Liver (tissue), 9 donors: Measurements from ENCODE around the gene COL4A3. TPM values are rescaled to one million over a fixed set of nuclear protein-coding genes. Genes with fewer than 3 reads are reported as not detected.

Experiments used
- DNase-seq: peaks from one replicate; pipeline ENCODE4 v3.0.0-alpha.2; 2017; ENCODE audit warnings: low spot score
- H3K27ac ChIP-seq, 2 donors: one replicate each; pipeline ENCODE4 v1.7.0; 2013; ENCODE audit warnings: inconsistent platforms in 2 of 2, low read length in 2 of 2, control low read depth in 1 of 2, low read depth in 1 of 2, mild to moderate bottlenecking in 1 of 2
- H3K27me3 ChIP-seq, 4 donors: one replicate each; pipeline versions ENCODE4 v1.6.1 to v1.7.0; 2013; ENCODE audit warnings: low read length in 3 of 4, inconsistent platforms in 1 of 4, mild to moderate bottlenecking in 1 of 4, moderate library complexity in 1 of 4; ENCODE audit not compliant: control insufficient read depth in 4 of 4, insufficient read depth in 4 of 4
- H3K36me3 ChIP-seq, 4 donors: one replicate each; pipeline versions ENCODE4 v1.6.1 to v1.7.0; 2013; ENCODE audit warnings: low read length in 3 of 4, mild to moderate bottlenecking in 3 of 4, low read depth in 1 of 4, moderate library complexity in 1 of 4; ENCODE audit not compliant: control insufficient read depth in 4 of 4, insufficient read depth in 3 of 4
- H3K4me1 ChIP-seq, 4 donors: one replicate each; pipeline versions ENCODE4 v1.6.1 to v1.7.0; 2013; ENCODE audit warnings: low read length in 3 of 4, mild to moderate bottlenecking in 3 of 4, moderate library complexity in 1 of 4; ENCODE audit not compliant: control insufficient read depth in 4 of 4, insufficient read depth in 4 of 4
- H3K4me3 ChIP-seq, 3 donors: one replicate each; pipeline versions ENCODE4 v1.6.1 to v1.7.0; 2013; ENCODE audit warnings: low read length in 3 of 3, control low read depth in 1 of 3, low read depth in 1 of 3, mild to moderate bottlenecking in 1 of 3
- H3K9ac ChIP-seq, 2 donors: one replicate each; pipeline ENCODE4 v1.7.0; 2013; ENCODE audit warnings: low read length in 2 of 2, mild to moderate bottlenecking in 2 of 2, moderate library complexity in 2 of 2, control low read depth in 1 of 2, low read depth in 1 of 2
- H3K9me3 ChIP-seq, 4 donors: one replicate each; pipeline versions ENCODE4 v1.6.1 to v1.7.0; 2013; ENCODE audit warnings: low read length in 3 of 4; ENCODE audit not compliant: control insufficient read depth in 4 of 4
- EGR1 ChIP-seq, 2 donors: IDR thresholded peaks; 2 replicates each; pipeline ENCODE4 v1.6.1; 2016 to 2018; ENCODE audit warnings: antibody characterized with exemption in 2 of 2, low read depth in 2 of 2
- FOXA1 ChIP-seq: IDR thresholded peaks from 2 replicates; pipeline ENCODE4 v1.6.1; 2016; ENCODE audit warnings: antibody characterized with exemption
- FOXA2 ChIP-seq: IDR thresholded peaks from 2 replicates; pipeline ENCODE4 v1.6.1; 2016; ENCODE audit warnings: antibody characterized with exemption
- GABPA ChIP-seq, 2 donors: IDR thresholded peaks in 1 of 2; conservative IDR thresholded peaks in 1 of 2; 2 replicates each; pipeline ENCODE4 v1.6.1; 2016; ENCODE audit warnings: antibody characterized with exemption in 2 of 2, mild to moderate bottlenecking in 1 of 2, moderate library complexity in 1 of 2
- HNF4A ChIP-seq, 2 donors: conservative IDR thresholded peaks; 2 replicates each; pipeline ENCODE4 v1.6.1; 2016; ENCODE audit warnings: antibody characterized with exemption in 2 of 2, mild to moderate bottlenecking in 2 of 2
- HNF4G ChIP-seq: IDR thresholded peaks from 2 replicates; pipeline ENCODE4 v1.6.1; 2016; ENCODE audit warnings: antibody characterized with exemption
- NR2F2 ChIP-seq: IDR thresholded peaks from 2 replicates; pipeline ENCODE4 v1.6.1; 2016; ENCODE audit warnings: antibody characterized with exemption
- RXRA ChIP-seq, 2 donors: IDR thresholded peaks; 2 replicates each; pipeline ENCODE4 v1.6.1; 2017 to 2018; ENCODE audit warnings: antibody characterized with exemption in 2 of 2, mild to moderate bottlenecking in 1 of 2
- SP1 ChIP-seq: IDR thresholded peaks from 2 replicates; pipeline ENCODE4 v1.6.1; 2018; ENCODE audit warnings: antibody characterized with exemption, mild to moderate bottlenecking
- TAF1 ChIP-seq: conservative IDR thresholded peaks from 2 replicates; pipeline ENCODE4 v1.6.1; 2016; ENCODE audit warnings: antibody characterized with exemption, mild to moderate bottlenecking
- YY1 ChIP-seq: IDR thresholded peaks from 2 replicates; pipeline ENCODE4 v1.6.1; 2016; ENCODE audit warnings: antibody characterized with exemption, mild to moderate bottlenecking
- ZBTB33 ChIP-seq: IDR thresholded peaks from 2 replicates; pipeline ENCODE4 v1.6.1; 2016; ENCODE audit warnings: antibody characterized with exemption
- WGBS: extraction: QIAGEN DNeasy Blood & Tissue Kit; methylation state at CpG from one replicate; pipeline ENCODE4 v1.1.7; 2013; 5-methylcytosine and 5-hydroxymethylcytosine counted together
- polyA plus RNA-seq, 2 donors: library from polyadenylated mRNA; stranded (reverse) in 1 of 2; unstranded in 1 of 2; fragments of 200-250 nt in 1 of 2; fragments of >200 nt in 1 of 2; fragmentation: Nextera tagmentation in 1 of 2; extraction: Ambion mirVana in 1 of 2; gene quantifications; one replicate each; pipeline versions ENCODE4 v1.2.1 to v1.2.3, GENCODE V29; 2013 to 2015
- total RNA-seq, 2 donors: library from RNA; depleted of rRNA; stranded (reverse); fragments of >200 nt; gene quantifications; one replicate each; pipeline ENCODE4 v1.2.3, GENCODE V29; 2014
- TF ChIP-seq, protein P1 (sequence below): IDR thresholded peaks from 2 replicates; pipeline ENCODE4 v1.6.1; 2016; ENCODE audit warnings: antibody characterized with exemption
- TF ChIP-seq, protein P2 (sequence below): IDR thresholded peaks from 2 replicates; pipeline ENCODE4 v1.6.1; 2016; ENCODE audit warnings: antibody characterized with exemption, mild to moderate bottlenecking
- TF ChIP-seq, protein P3 (sequence below): fragments of 150-350 bp; IDR thresholded peaks from 2 replicates; pipeline ENCODE4 v1.5.1; 2017; ENCODE audit warnings: improper control_type of control experiment, low read depth, low read length; ENCODE audit not compliant: missing input control
- donor health status: healthy.
- donor health status: healthy.
- donor health status: healthy.
- donor health status: healthy.
- donor health status: healthy.

The COL4A3 gene
- total and polyA plus RNA-seq, 4 donors, result 0.05 to 2.3 (median 0.35) TPM

DNA sequence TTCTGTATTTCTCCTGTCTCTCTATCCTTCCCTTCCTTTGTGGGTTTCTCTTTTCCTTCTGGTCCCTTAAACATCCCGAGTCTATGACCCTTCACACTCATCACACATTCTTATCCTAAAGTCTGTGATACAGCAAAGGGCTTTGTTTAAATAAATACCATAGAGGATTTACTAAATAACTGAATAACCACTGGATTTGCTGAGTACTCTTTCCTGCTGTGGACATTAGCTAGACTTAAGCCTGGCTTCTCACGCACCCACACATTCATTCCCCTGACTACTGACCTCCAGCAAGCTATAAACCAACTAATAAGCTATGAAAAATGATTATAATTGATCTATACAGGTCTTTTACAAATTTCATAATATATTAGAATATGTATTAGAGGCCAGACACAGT, 76.6 kb downstream of the COL4A3 start (continued):
- TF ChIP-seq, protein P1, sequence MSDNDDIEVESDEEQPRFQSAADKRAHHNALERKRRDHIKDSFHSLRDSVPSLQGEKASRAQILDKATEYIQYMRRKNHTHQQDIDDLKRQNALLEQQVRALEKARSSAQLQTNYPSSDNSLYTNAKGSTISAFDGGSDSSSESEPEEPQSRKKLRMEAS, result no peak
- TF ChIP-seq EGR1 (IDR thresholded peaks at IDR 0.05; ENCODE audit: low read depth in 2 of 2), result no peak
- no peak for TF ChIP-seq HNF4G
- no peak for TF ChIP-seq YY1

- Histone ChIP-seq H3K27ac (no peak overlapping the region), H3K27me3 (no peaks in the 10 kb centered on the region), H3K4me1 (no peaks in the 10 kb centered on the region), H3K36me3 (no peaks in the 10 kb centered on the region), H3K9me3 (no peaks in the 10 kb centered on the region), H3K4me3 (no peak overlapping the region), H3K9ac (no peak overlapping the region)
- no peak for DNase-seq
- WGBS, result 92% methylated on average over 2 of the region's 2 CpGs
- TF ChIP-seq FOXA1, result no peak
These were observed 84.5 kb downstream of the COL4A3 start for GRCh38 chr2:227248876-227249275.

- H3K27ac ChIP-seq, result no peak overlapping the region
- H3K27me3 ChIP-seq, result no peaks in the 10 kb centered on the region
- H3K4me3 ChIP-seq, result no peak overlapping the region
- no peak for DNase-seq
- H3K9me3 ChIP-seq, result no peaks in the 10 kb centered on the region
- TF ChIP-seq TAF1 (no peak), FOXA1 (no peak), NR2F2 (no peak), FOXA2 (no peak), SP1 (no peak), ZBTB33 (no peak), RXRA (IDR thresholded peaks at IDR 0.05) (no peak), EGR1 (IDR thresholded peaks at IDR 0.05; ENCODE audit: low read depth in 2 of 2) (no peak), HNF4G (no peak), YY1 (no peak), HNF4A (conservative IDR thresholded peaks at IDR 0.05) (no peak), GABPA (IDR thresholded peaks at IDR 0.05 in 1 of 2, conservative IDR thresholded peaks at IDR 0.05 in 1 of 2) (no peak)
- TF ChIP-seq, protein P2, sequence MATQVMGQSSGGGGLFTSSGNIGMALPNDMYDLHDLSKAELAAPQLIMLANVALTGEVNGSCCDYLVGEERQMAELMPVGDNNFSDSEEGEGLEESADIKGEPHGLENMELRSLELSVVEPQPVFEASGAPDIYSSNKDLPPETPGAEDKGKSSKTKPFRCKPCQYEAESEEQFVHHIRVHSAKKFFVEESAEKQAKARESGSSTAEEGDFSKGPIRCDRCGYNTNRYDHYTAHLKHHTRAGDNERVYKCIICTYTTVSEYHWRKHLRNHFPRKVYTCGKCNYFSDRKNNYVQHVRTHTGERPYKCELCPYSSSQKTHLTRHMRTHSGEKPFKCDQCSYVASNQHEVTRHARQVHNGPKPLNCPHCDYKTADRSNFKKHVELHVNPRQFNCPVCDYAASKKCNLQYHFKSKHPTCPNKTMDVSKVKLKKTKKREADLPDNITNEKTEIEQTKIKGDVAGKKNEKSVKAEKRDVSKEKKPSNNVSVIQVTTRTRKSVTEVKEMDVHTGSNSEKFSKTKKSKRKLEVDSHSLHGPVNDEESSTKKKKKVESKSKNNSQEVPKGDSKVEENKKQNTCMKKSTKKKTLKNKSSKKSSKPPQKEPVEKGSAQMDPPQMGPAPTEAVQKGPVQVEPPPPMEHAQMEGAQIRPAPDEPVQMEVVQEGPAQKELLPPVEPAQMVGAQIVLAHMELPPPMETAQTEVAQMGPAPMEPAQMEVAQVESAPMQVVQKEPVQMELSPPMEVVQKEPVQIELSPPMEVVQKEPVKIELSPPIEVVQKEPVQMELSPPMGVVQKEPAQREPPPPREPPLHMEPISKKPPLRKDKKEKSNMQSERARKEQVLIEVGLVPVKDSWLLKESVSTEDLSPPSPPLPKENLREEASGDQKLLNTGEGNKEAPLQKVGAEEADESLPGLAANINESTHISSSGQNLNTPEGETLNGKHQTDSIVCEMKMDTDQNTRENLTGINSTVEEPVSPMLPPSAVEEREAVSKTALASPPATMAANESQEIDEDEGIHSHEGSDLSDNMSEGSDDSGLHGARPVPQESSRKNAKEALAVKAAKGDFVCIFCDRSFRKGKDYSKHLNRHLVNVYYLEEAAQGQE, result no peak
- TF ChIP-seq, protein P1, result no peak
- TF ChIP-seq, protein P3, sequence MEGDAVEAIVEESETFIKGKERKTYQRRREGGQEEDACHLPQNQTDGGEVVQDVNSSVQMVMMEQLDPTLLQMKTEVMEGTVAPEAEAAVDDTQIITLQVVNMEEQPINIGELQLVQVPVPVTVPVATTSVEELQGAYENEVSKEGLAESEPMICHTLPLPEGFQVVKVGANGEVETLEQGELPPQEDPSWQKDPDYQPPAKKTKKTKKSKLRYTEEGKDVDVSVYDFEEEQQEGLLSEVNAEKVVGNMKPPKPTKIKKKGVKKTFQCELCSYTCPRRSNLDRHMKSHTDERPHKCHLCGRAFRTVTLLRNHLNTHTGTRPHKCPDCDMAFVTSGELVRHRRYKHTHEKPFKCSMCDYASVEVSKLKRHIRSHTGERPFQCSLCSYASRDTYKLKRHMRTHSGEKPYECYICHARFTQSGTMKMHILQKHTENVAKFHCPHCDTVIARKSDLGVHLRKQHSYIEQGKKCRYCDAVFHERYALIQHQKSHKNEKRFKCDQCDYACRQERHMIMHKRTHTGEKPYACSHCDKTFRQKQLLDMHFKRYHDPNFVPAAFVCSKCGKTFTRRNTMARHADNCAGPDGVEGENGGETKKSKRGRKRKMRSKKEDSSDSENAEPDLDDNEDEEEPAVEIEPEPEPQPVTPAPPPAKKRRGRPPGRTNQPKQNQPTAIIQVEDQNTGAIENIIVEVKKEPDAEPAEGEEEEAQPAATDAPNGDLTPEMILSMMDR, result no peak
- no peak overlapping the region for H3K9ac ChIP-seq
- no peaks in the 10 kb centered on the region for H3K36me3 ChIP-seq
- WGBS, result 87% methylated on average over 2 of the region's 2 CpGs
- no peaks in the 10 kb centered on the region for H3K4me1 ChIP-seq
These were observed 88.4 kb downstream of the COL4A3 start for GRCh38 chr2:227252831-227253230.
